ENCODE data around the gene THAP8.

The THAP8 gene

DNA sequence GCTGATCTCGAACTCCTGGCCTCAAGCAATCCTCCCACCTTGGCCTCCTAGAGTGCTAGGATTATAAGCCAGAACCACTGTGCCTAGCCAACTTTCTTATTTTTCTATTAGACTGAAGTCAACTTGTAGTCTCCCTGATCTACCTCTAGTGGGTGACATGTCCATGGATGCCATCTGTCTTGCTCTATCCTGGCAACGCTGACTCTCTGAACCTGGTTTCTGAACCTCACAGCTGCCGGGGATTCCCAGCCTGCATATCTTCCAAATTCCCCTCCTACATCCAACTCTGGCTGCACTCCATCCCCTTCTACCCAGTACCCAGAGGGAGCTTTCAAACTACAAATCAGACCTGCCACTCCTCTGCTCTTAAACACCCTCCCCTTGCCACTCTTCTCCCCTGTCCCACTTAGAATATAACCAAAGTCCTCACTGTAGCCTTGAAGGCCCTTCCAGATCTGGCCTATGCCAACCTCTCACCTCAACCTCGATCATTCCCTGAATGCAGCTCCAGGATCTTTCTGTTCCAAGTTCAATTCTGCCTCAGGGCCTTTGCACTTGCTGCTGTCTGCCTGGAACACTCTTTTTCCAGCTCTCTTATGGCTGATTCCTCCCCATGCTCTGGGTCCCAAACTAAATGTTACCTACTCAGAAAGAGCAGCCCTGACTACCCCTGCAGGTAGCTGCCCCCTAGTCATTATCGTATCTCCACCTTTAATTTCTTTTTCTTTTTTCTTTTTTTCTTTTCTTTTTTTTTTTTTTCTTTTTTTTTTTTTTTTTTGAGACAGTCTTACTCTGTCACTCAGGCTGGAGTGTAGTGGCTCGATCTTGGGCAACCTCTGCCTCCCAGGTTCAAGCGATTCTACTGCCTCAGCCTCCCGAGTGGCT lies 23.6 kb downstream of the THAP8 start (continued):
- TF ChIP-seq, protein P1, sequence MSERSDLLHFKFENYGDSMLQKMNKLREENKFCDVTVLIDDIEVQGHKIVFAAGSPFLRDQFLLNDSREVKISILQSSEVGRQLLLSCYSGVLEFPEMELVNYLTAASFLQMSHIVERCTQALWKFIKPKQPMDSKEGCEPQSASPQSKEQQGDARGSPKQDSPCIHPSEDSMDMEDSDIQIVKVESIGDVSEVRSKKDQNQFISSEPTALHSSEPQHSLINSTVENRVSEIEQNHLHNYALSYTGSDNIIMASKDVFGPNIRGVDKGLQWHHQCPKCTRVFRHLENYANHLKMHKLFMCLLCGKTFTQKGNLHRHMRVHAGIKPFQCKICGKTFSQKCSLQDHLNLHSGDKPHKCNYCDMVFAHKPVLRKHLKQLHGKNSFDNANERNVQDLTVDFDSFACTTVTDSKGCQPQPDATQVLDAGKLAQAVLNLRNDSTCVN (tag by site-specific recombination; optimal IDR thresholded peaks at IDR 0.05) = peak; percentile 3
- TF ChIP-seq KLF8 (tag by site-specific recombination; IDR thresholded peaks at IDR 0.05) = no peak
- TF ChIP-seq ZNF571 (tag by site-specific recombination; IDR thresholded peaks at IDR 0.05) = no peak
- TF ChIP-seq ZNF248 (tag by site-specific recombination; IDR thresholded peaks at IDR 0.05) = no peak

DNA sequence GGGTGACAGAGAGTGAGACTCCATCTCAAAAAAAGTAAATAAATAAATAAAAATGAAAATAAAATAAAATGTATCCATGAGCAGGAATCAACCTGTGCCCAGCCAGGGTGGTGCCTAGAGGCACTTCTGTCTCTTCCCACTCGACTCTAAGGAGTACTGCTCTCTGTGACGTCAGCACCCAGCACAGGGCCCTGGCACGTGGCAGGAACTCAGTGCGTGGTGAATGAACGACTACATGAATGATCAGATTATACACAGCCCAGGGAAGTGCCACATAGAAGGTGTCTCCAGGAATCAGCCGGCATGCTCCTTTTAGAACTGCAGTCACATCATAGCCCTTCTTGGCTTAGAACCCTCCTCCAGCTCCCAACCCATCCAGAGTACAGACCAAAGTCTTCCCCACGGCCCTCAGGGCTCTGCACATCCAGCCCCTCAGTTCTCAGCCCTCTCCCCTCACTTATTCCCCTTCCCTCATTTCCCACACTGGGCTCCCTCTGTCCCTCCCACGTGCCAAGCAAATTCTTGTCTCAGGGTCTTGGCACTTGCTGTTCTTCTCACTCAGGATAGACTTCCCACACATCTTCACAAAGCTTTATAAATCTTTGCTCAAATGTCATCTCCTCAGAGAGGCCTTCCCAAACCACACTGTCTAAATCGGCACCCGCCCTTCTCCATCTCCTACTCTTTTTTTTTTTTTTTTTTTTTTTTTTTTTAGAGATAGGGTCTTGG lies 25.6 kb downstream of the THAP8 start:
- Histone ChIP-seq H3K4me1 (ENCODE audit: control insufficient read depth, insufficient read depth, low read length) (peaks cover 6% of the 10 kb centered on the region; the same call in 1 of the 2 replicates), H3K4me3 (ENCODE audit: low read depth, low read length) (no peak overlapping the region), H3K9me3 (ENCODE audit: control insufficient read depth, insufficient read depth, low read depth, low read length) (no peaks in the 10 kb centered on the region), H3K27ac (ENCODE audit: extremely low read depth, low read depth, low read length) (peak overlapping the region; percentile 39; the same call in 1 of the 2 replicates), H3K36me3 (ENCODE audit: control insufficient read depth in 2 of 2, insufficient read depth in 1 of 2, low read length in 2 of 2) (peaks cover 45 to 80% of the 10 kb centered on the region in 2 experiments)
- ChIA-PET POLR2A (interaction anchor here (3.8 kb wide), 1 partner anchor 14 kb away, joined by 13 read pairs; the partner anchor contains the start of gene ALKBH6), CTCF (interaction anchor here (0.7 to 1.1 kb wide), 3 partner anchors 11 to 146 kb away, joined by 4 to 7 read pairs (median 4); partner anchors contain the start of gene ALKBH6)
- TF ChIP-seq ZNF600 (tag by site-specific recombination; IDR thresholded peaks at IDR 0.05) = peak; percentile 26; the same call in 1 of the 2 replicates
- TF ChIP-seq, protein P2, sequence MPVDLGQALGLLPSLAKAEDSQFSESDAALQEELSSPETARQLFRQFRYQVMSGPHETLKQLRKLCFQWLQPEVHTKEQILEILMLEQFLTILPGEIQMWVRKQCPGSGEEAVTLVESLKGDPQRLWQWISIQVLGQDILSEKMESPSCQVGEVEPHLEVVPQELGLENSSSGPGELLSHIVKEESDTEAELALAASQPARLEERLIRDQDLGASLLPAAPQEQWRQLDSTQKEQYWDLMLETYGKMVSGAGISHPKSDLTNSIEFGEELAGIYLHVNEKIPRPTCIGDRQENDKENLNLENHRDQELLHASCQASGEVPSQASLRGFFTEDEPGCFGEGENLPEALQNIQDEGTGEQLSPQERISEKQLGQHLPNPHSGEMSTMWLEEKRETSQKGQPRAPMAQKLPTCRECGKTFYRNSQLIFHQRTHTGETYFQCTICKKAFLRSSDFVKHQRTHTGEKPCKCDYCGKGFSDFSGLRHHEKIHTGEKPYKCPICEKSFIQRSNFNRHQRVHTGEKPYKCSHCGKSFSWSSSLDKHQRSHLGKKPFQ (tag by site-specific recombination; IDR thresholded peaks at IDR 0.05) = no peak
- 0 out of 2 replicates have a peak, but pooled peaks have one; percentile 38 for TF ChIP-seq ZNF548 (tag by site-specific recombination; IDR thresholded peaks at IDR 0.05)
- TF ChIP-seq ZBTB20 (tag by site-specific recombination; IDR thresholded peaks at IDR 0.05) = 0 out of 2 replicates have a peak, but pooled peaks have one; percentile 16
- TF ChIP-seq ZNF202 (tag by site-specific recombination; IDR thresholded peaks at IDR 0.05; ENCODE audit: borderline replicate concordance) = no peak
- TF ChIP-seq EGR2 (tag by site-specific recombination; IDR thresholded peaks at IDR 0.05; ENCODE audit: low read depth) = peak; percentile 68
- TF ChIP-seq SCRT2 (tag by site-specific recombination; IDR thresholded peaks at IDR 0.05) = no peak
- TF ChIP-seq, protein P3, sequence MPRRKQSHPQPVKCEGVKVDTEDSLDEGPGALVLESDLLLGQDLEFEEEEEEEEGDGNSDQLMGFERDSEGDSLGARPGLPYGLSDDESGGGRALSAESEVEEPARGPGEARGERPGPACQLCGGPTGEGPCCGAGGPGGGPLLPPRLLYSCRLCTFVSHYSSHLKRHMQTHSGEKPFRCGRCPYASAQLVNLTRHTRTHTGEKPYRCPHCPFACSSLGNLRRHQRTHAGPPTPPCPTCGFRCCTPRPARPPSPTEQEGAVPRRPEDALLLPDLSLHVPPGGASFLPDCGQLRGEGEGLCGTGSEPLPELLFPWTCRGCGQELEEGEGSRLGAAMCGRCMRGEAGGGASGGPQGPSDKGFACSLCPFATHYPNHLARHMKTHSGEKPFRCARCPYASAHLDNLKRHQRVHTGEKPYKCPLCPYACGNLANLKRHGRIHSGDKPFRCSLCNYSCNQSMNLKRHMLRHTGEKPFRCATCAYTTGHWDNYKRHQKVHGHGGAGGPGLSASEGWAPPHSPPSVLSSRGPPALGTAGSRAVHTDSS (tag by site-specific recombination; IDR thresholded peaks at IDR 0.05) = no peak
- peak; percentile 52 for TF ChIP-seq ZFHX2 (tag by site-specific recombination; conservative IDR thresholded peaks at IDR 0.05)

DNA sequence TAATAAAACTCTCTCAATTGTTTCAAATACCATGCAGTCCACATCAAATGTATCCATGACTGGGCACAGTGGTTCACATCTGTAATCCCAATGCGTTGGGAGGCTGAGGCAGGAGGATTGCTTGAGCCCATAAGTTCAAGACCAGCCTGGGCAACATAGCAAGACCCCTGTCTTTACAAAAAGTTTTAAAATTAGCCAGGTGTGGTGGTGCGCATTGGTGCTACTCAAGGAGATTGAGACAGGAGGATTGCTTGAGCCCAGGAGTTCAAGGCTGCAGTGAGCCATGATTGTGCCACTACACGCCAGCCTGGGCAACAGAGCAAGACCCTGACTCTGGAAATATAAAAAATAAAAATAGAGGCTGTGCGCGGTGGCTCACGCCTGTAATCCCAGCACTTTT lies 26.4 kb downstream of the THAP8 start:
- no peaks in the 10 kb centered on the region for H3K9me3 ChIP-seq (ENCODE audit: control insufficient read depth, insufficient read depth, low read depth, low read length)
- peaks cover 50 to 84% of the 10 kb centered on the region in 2 experiments for H3K36me3 ChIP-seq (ENCODE audit: control insufficient read depth in 2 of 2, insufficient read depth in 1 of 2, low read length in 2 of 2)
- H3K4me1 ChIP-seq (ENCODE audit: control insufficient read depth, insufficient read depth, low read length) = peaks cover 6% of the 10 kb centered on the region; the same call in 1 of the 2 replicates
- ChIA-PET POLR2A (interaction anchor here (1.6 kb wide), 1 partner anchor 26 kb away, joined by 4 read pairs; the partner anchor contains the start of gene THAP8), CTCF (no interaction called here)
- no peak overlapping the region for H3K4me3 ChIP-seq (ENCODE audit: low read depth, low read length)
- TF ChIP-seq ZNF391 (tag by site-specific recombination; IDR thresholded peaks at IDR 0.05; ENCODE audit: borderline replicate concordance, low read depth) (no peak), ZNF121 (tag by site-specific recombination; IDR thresholded peaks at IDR 0.05) (peak; percentile 100)
- no peak overlapping the region for H3K27ac ChIP-seq (ENCODE audit: extremely low read depth, low read depth, low read length)

All from HEK293 (cell line).